Activated naive CD8-positive, alpha-beta T cell treated with anti-CD3 and anti-CD28 coated beads, Interleukin-2, amount 50 U/mL, for 16 hours (primary cell): Measurements from ENCODE around the gene LAMA2.

Source experiments
- DNase-seq: peaks from one replicate; pipeline ENCODE4 v3.0.0-alpha.2; 2020; ENCODE audit warnings: low read depth, low spot score

LAMA2 gene

DNA sequence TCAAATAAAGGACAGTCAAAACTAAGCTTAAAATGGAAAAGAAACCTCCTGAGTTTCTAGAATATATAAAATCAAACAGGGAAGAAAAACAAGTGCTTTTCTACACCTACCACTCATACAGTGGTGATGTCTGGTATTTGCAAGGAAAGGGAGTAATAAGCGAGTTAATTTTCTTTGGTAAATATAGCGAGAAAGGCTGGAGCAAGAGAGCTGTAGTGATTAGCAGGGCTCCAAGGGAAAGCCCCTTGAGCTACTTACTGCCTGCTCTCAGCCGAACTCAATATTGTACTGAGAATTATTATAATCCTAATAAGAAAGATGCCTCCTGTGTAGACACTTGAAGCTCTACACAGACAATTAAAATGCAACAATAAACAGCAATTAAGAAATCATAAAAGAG, 296.3 kb downstream of the LAMA2 start:
- DNase-seq, result no peak

DNA sequence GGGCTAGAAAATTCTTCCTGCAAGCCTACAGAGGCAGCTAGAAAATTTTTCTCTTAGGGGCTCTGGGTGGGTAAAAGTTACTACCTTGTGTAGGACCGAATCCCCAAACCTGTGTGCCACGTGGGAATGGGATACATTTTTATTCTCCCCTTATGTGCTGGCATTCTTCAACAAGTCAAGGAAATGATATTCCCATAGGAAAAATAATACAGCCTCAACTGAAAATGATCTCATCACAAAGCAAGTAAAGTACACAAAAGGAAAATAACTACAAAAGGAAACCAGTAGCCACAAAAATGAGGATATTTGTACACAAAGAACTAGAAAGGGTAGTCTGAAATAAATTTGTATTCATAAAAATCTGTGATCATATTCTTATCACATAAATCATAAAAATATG, 298.1 kb downstream of the LAMA2 start:
- DNase-seq, result no peak

DNA sequence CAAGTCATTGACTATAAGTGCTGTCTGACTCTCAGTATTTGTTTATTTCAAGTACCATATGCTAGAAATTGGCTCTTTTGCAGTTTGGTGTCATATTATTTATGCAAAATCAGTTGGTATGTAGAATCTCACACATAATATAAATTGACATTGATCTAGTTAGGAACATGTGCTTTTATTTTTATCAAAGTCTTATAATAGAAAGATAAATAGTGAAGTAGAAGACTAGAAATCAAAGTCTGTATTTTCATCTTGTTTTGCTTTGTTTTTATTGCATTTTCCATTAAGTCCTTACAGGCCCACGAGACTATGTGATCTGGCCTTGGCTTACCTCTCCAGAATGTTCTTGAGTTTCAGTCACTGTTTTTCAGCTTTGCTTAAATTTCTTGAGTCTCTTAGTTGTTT, 300.3 kb downstream of the LAMA2 start:
- DNase-seq, result no peak

DNA sequence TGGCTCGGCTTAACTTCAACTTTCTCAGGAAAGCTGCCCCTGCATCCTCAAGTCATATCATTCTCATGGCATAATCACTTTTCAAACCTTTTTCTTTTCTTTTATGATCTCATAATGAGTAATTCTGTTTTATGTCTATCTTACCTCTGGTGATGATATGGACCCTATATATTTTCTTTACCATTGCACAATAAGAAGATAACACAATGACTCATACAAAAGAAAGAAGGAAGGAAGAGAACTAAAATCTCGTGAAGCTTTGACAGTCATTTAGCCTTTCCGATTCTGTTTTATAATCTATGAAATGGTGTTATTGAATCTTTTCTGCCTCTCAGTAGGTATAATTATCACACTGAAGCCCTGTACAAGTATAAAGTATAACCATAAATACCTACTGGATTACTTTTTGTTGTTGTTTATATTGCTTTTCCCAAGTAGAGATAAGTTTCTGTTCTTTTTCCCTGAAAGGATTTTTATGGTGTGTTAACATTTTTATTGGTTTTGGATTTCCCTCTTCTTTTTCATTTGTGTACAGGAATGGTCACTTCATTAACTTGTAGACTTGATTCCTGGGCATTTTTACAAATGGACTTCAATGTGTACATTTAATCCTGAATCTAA, 300.9 kb downstream of the LAMA2 start:
- DNase-seq, result no peak

DNA sequence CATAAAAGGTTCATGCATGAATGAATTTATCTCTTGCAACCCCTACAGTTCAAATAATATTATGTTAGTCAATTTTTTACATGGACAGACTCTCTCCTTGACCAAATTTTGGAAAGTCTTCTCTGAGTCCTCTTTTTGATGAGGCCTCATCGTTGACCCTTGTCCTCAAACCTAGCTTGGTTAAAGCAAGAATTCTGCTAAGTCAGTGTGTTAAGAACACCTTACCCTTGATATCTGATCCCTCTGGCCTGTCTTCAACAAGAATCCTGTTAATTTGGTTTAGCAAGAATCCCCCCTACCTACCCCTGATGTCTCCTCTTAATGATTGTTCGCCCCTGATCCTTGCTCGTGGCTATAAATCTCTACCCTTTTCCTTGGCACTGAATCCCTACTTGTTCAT, 301.4 kb downstream of the LAMA2 start:
- DNase-seq, result no peak

DNA sequence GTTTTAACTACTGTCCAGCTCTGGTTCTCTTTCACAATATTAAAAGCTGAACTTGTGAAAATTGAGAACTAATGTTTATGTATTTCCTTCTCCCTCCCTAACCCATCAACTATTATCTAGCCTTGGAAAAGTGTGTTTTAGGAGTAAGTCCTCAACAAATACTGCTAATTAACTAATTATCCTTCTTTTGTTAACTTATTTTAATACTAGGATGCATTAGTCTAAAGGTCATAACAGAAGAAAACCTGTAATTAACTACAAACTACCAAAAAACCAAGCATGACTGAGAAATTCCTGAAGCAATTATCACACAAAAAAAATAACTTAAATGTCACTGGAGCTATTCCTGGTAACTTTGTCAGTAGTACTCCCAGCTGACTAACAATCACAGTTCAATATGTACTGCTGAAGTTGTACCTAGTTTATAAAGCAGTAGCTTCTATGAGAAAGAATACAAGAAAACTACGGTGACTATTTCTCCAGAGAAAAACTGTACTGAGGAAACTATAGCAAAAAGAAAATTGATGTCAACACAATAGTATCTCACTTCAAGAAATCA, 301.9 kb downstream of the LAMA2 start:
- DNase-seq, result no peak

DNA sequence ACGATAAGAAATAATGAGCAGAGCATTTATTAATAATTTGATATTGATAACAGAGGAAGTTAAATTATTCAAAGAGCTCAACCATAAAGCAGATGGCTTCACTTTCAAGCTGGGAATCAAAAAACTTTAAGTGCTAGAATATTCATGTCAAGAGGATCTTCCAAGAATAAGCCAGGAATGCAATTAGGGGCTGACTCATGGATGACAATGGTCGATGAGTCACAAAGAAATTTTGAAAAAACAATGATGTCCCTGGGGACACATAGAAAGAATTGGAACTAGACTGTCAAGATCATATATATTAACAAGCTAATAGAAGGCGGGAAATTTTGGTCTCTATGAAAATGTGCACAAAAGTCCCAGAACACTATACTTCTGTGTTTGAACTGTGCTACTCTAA, 304.1 kb downstream of the LAMA2 start:
- DNase-seq, result no peak

DNA sequence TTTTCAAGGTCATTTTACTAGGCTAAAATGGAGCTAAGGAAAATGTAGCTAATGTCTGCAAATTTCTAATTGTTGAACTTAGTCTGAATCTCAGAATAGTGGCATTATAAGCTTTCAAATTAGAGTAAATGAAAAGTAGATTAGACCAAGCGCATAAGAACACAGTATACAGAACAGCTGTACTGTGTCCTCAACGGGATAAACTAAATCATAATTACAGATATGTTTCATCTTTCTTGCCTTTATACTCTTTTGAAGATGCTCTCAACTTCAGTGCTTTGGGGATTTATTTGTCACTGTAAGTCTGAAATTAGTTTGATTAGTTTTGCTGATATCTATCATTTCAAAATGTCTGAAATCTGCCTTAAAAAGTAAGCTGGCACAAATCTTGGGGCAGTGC, 305.4 kb downstream of the LAMA2 start:
- DNase-seq, result no peak

DNA sequence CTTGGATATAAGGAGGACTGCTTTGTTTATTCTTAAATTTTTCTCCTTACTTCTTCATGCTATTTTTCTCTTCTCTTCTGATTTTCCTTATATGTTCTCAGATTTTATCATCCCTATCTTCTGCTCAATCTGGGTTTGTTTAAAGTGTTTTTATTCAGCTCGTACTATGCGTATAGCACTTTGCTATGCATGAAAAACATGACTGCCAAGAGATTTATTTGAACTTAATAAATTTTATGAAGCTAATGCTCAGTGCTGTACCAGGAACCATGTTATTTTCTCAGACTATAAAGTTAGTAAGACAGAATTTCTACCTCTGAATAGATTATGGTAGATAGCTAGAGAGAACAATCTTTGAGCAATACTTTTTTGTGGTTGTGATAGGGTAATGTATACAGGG, 305.9 kb downstream of the LAMA2 start:
- DNase-seq, result no peak

DNA sequence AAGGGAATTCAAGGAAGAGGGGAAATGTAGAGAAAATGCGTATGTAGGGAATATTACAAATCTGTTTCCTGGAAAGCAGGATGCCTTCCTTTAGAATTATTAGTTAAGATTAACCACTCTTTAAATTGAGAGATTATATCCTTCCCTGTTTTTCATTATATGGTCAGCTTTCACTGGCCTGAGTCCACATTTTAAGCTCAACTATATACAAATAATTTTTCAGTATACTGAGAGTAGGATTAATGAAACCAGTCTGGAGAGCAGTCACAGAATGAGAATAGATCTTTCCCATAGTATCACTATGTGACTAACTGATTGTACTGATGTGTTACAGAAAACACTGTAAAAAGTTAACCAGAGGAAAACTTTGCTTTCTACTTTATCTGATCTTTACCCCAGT, 306.3 kb downstream of the LAMA2 start:
- no peak for DNase-seq

DNA sequence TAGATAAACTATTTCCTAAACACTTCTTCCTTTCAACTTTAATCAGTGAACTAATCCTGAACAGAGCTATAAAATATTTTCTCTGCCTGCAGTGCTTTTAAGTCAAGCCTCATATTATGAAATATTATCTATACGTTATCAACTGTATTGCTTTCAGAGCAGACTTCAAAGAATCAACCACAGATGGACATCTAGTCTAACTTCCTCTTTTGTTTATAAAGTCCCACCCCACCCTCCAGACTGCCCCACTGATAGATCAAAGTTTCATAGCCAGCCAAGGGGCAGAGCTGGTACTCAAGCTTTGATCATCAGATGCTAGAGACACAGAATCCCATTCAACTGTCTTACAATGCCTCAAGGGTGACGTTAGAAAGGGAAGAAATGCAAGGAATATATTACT, 308.3 kb downstream of the LAMA2 start:
- no peak for DNase-seq

DNA sequence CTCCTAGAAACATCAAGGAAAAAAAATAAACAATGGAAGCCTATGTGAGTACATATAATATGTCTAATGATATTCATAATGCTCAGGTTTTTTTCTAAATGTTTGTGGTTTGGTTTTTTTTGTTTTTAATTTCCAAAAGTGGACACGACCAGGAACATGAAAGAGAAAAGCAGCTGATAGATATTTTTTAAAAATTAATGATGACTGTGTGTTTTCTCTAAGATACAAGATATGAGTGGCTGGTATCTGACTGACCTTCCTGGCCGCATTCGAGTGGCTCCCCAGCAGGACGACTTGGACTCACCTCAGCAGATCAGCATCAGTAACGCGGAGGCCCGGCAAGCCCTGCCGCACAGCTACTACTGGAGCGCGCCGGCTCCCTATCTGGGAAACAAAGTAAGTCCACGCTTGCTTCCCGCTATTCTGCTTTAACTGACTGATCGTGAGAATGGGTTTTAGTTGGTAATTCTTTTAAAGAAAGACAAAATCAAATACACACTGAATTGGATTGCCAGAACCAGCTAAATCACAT, 309.6 kb downstream of the LAMA2 start:
- DNase-seq, result no peak

DNA sequence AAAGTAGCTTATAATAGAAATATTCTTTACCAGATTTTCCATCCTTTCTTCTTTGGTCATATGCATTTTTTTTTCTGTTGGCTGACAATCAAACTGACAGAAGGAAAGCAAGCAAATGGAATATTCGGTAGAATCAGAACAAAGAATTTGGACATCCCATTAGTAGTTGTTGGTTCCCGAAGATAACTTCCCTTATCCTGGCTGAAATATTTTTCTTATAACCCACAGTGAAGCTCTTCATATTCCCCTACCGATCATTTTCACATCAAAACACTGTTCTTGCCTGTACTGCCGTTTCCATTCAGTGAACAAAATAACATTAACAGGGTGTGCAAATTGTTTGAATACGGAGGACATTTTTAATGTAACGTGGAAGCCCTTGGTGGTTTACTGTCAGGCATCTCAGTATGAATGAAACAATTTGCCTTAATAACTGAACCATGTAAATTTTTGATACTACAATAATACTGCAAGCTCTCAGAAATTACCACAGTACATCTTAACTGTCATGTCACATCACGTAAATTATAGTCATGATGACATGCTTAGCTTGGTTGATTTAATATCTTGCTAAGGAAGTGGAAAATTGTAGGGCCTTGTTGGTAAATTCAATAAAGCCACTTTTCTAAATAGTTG, 311.5 kb downstream of the LAMA2 start:
- no peak for DNase-seq

DNA sequence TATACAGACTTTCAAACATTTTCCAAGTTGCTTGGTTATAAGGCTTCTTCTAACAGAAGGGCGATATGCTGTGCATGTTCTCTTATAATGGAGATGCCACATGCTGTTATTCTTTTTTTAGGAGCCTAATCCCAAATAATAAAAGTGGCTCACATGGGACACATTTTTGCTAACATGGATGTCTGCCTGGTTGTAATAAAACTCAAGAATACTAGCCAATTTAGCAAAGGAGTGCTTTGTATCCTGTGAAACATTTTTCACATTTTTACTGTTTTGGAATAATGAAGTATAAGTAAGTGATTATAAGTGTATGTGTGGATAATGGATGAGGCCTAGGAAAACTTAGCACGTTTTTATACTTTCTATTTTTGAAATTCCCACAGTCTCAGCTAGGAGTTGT, 312.2 kb downstream of the LAMA2 start:
- DNase-seq, result no peak

DNA sequence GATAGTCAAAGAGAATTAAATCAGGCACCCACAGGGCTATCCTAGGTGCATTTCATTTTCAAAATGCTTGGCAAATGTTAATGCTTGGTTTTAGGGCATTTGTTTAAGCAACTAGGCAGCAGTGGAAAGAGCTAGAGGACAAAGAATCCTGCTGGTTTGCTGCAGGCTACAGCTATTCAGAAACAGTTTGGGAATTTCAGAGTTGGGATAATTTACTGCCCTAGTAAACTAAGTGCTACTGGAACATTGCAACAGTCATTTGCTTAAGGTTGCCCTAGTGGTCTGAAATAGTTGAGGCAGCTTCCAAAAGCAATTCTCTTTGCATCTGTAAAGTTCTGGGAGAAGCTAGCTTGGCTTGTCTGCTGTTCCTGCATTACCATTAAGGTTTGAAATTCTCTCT, 312.7 kb downstream of the LAMA2 start:
- DNase-seq, result no peak

DNA sequence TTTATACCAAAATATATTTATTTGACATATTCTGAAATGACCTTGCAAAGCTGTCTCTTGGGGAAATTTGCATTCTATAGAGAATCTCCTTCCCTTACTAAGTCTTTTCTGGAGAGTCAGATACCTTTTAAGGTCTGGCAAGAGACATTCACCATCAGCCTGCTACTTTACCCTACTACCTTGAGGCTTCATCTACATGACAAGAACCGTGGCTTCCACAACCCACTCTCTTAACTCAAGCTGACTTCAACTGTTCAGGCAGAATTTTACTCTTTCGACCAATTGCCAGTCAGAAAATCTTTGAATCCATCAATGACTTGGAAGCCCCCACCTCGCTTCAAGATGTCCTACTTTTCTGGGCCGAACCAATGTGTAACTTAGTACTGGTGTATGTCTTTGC, 314.2 kb downstream of the LAMA2 start:
- DNase-seq, result no peak

DNA sequence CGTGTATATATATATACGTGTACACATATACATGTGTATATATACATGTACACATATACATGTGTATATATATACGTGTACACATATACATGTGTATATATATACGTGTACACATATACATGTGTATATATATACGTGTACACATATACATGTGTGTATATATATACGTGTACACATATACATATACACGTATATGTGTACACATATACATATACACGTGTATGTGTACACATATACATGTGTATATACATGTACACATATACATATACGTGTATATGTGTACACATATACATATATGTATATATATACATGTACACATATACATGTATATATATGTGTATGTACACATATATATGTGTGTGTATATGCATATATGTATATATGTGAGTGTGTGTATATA, 317.2 kb downstream of the LAMA2 start:
- no peak for DNase-seq

DNA sequence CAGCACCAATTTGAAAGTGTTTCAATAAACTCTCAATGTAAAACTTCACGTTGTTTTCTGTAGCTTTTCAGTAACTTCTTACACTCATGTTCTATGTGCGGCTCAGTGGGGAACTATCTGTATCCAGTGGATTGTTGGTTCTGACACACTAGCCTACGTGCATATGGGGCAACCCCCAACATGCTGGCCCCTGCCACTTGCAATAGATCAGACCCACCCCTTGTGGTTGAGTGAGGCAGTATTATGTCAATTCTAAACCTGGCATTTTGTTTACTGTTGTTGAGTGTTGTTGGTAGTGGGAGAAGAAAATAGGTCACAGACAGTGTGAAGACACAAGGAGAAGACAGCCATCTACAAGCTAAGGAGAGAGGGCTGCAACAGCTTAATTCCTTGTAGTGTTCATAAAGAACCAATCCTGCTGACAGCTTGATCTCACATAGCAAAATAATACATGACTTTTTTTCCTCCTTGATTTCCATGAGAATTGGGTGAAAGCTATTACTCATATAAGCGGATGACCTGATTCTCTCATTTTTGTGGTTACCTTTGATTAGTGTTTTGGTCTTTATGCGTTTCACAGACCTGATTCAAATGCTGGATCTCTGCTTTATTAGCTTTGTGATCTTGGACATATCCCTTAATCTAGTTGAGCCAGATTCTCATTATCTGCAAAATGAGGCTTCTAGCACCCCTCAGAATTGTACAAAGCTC, 320.4 kb downstream of the LAMA2 start:
- no peak for DNase-seq

DNA sequence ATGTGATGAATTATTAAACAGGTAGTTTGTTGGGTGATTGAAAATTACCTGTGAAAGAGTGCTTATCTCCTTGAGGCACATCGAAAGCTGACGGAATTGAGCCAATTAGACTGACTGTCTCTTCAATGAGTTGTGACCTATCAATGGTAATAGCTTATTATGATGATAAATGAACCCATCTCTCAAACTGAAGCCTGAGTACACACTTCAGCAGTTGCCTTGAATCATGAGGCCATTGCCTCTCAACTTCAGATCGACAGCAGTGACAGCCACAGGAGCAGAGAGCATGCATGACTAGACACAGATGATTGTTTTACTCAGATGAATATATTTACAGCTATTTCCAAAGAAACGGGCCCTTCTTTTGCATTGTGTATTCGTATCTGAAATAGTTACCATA, 323.9 kb downstream of the LAMA2 start:
- no peak for DNase-seq

DNA sequence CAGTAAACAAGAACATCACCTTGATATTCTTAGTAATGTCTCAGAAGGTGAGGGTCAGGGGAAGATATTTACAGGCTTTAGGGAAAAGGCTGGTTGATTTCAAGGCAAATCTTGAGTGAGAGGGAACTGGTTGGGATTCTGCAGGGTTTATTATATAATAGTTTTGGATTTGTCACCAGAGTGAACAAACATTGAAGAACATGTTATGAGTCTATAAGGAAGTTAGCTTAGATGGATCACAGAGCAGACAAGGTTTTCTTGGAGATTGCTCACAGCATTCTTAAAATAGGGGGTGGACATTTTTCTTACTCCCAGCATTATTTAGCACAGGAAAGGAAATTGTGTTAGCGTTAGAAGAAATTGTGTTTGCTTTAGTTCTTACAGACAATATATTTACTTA, 324.9 kb downstream of the LAMA2 start:
- no peak for DNase-seq

DNA sequence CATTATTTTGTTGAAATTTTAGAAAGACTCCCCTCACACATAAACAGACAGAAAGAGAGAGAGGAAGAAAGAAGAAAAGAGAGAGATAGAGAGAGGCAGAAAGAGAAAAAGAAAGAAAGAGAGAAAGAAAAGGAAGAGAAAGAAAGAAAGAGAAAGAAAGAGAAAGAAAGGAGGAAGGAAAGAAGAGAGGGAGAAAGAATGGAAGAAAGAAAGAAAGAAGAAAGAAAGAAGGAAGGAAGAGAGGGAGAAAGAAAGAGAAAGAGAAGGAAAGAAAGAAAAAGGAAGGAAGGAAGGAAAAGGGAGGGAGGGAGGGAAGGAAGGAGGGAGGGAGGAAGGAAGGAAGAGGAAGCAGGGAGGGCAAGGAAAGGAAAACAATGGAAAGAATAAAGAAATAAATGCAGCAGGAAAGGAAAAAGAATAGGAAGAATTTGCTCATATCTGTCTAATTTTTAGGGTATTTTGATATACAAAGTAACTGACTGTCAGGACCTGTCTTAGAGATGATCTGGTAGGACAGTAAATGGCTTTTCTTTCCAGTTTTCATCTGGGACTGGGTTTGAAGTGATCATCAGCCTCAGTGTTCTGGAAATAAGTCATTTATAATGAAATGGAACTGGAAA, 325.6 kb downstream of the LAMA2 start:
- no peak for DNase-seq

DNA sequence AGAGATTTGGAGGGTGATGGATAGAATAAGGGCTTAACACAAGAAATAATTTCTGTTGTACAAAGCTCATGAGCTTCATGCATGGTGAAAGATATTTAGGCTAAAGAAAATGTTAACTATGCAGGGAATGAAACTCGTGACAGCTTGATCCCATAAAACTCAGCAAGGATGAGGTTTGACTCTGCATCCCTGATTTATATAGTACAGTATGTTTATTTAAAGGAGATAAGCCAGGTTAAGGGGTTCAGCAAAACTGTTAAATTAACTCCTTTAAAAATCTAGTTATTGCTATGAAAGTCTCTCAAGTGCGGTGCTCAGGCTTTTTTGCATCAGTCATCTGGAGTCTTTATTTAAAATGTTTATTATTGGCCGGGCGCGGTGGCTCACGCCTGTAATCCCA, 326.4 kb downstream of the LAMA2 start:
- DNase-seq, result no peak
